Activated T-cell treated with anti-CD3 and anti-CD28 coated beads, Interleukin-2, amount 50 U/mL, for 24 hours (primary cell): ENCODE data around the gene TOGARAM2.
A peak's percentile ranks its signal among the peaks of the same experiment; 100 is the strongest.

Experiments used
- DNase-seq: peaks from one replicate; pipeline ENCODE4 v3.0.0-alpha.2; 2020
- H3K27ac Mint-ChIP-seq: 2 replicates; pipeline ENCODE4 v1.8.0; 2020; ENCODE audit warnings: mild to moderate bottlenecking, mixed read lengths
- H3K27me3 Mint-ChIP-seq: 2 replicates; pipeline ENCODE4 v1.8.0; 2020; ENCODE audit warnings: mixed read lengths
- H3K36me3 Mint-ChIP-seq: 2 replicates; pipeline ENCODE4 v1.8.0; 2020; ENCODE audit warnings: low read depth, mixed read lengths
- H3K4me1 Mint-ChIP-seq: 2 replicates; pipeline ENCODE4 v1.8.0; 2020; ENCODE audit warnings: low read depth, mixed read lengths
- H3K4me3 Mint-ChIP-seq: 2 replicates; pipeline ENCODE4 v1.8.0; 2020; ENCODE audit warnings: mild to moderate bottlenecking, moderate library complexity, mixed read lengths
- H3K9me3 Mint-ChIP-seq: 2 replicates; pipeline ENCODE4 v1.8.0; 2020; ENCODE audit warnings: mixed read lengths

Gene TOGARAM2

GRCh38 chr2:29015701-29016470, 34.8 kb downstream of the TOGARAM2 start:
- DNase-seq, result no peak
- no peaks in the 10 kb centered on the region for H3K36me3 Mint-ChIP-seq

GRCh38 chr2:29016504-29016903, 35.4 kb downstream of the TOGARAM2 start:
- Mint-ChIP-seq H3K27me3 (no peaks in the 10 kb centered on the region), H3K4me3 (no peak overlapping the region), H3K4me1 (peaks cover 72% of the 10 kb centered on the region), H3K9me3 (no peaks in the 10 kb centered on the region), H3K36me3 (no peaks in the 10 kb centered on the region), H3K27ac (peak overlapping the region; percentile 34)
- DNase-seq, result no peak

More at GRCh38 chr2:29015701-29016470, 34.8 kb downstream of the TOGARAM2 start:
- Mint-ChIP-seq H3K9me3 (no peaks in the 10 kb centered on the region), H3K27me3 (no peaks in the 10 kb centered on the region), H3K27ac (peak overlapping the region; percentile 97), H3K4me3 (peak overlapping the region; percentile 78), H3K4me1 (peaks cover 78% of the 10 kb centered on the region)

GRCh38 chr2:29017716-29018435, 36.8 kb downstream of the TOGARAM2 start:
- Mint-ChIP-seq H3K4me3 (no peak overlapping the region), H3K4me1 (peaks cover 58% of the 10 kb centered on the region), H3K9me3 (no peaks in the 10 kb centered on the region), H3K27ac (peak overlapping the region; percentile 88), H3K27me3 (no peaks in the 10 kb centered on the region), H3K36me3 (no peaks in the 10 kb centered on the region)
- DNase-seq, result no peak

GRCh38 chr2:29021886-29022285, 40.8 kb downstream of the TOGARAM2 start:
- H3K4me1 Mint-ChIP-seq, result peaks cover 18% of the 10 kb centered on the region
- H3K36me3 Mint-ChIP-seq, result no peaks in the 10 kb centered on the region
- no peak overlapping the region for H3K27ac Mint-ChIP-seq
- H3K9me3 Mint-ChIP-seq, result no peaks in the 10 kb centered on the region
- H3K4me3 Mint-ChIP-seq, result no peak overlapping the region
- H3K27me3 Mint-ChIP-seq, result no peaks in the 10 kb centered on the region
- DNase-seq, result no peak

GRCh38 chr2:29022679-29023078, 41.6 kb downstream of the TOGARAM2 start:
- Mint-ChIP-seq H3K4me3 (no peak overlapping the region), H3K9me3 (no peaks in the 10 kb centered on the region), H3K4me1 (peaks cover 16% of the 10 kb centered on the region), H3K27ac (no peak overlapping the region), H3K27me3 (no peaks in the 10 kb centered on the region), H3K36me3 (no peaks in the 10 kb centered on the region)
- DNase-seq, result no peak

GRCh38 chr2:29023188-29023587, 42.1 kb downstream of the TOGARAM2 start:
- no peak for DNase-seq
- Mint-ChIP-seq H3K4me1 (peaks cover 12% of the 10 kb centered on the region), H3K27me3 (no peaks in the 10 kb centered on the region), H3K27ac (no peak overlapping the region), H3K4me3 (no peak overlapping the region), H3K36me3 (no peaks in the 10 kb centered on the region), H3K9me3 (no peaks in the 10 kb centered on the region)

GRCh38 chr2:29024882-29025430, 43.9 kb downstream of the TOGARAM2 start:
- H3K36me3 Mint-ChIP-seq, result no peaks in the 10 kb centered on the region
- no peaks in the 10 kb centered on the region for H3K27me3 Mint-ChIP-seq
- H3K27ac Mint-ChIP-seq, result no peak overlapping the region

GRCh38 chr2:29025711-29026110, 44.6 kb downstream of the TOGARAM2 start:
- H3K9me3 Mint-ChIP-seq, result no peaks in the 10 kb centered on the region
- no peaks in the 10 kb centered on the region for H3K36me3 Mint-ChIP-seq
- no peak overlapping the region for H3K4me3 Mint-ChIP-seq
- H3K4me1 Mint-ChIP-seq, result no peaks in the 10 kb centered on the region
- H3K27ac Mint-ChIP-seq, result no peak overlapping the region
- no peak for DNase-seq
- no peaks in the 10 kb centered on the region for H3K27me3 Mint-ChIP-seq

More at GRCh38 chr2:29024882-29025430, 43.9 kb downstream of the TOGARAM2 start:
- DNase-seq, result no peak
- no peak overlapping the region for H3K4me3 Mint-ChIP-seq
- H3K9me3 Mint-ChIP-seq, result no peaks in the 10 kb centered on the region
- H3K4me1 Mint-ChIP-seq, result no peaks in the 10 kb centered on the region

- Mint-ChIP-seq H3K27ac (no peak overlapping the region), H3K9me3 (no peaks in the 10 kb centered on the region), H3K36me3 (no peaks in the 10 kb centered on the region), H3K27me3 (no peaks in the 10 kb centered on the region), H3K4me1 (peaks cover 5% of the 10 kb centered on the region), H3K4me3 (no peak overlapping the region)
- DNase-seq, result no peak
These were observed 49.9 kb downstream of the TOGARAM2 start for GRCh38 chr2:29031046-29031445.

GRCh38 chr2:29032189-29032588, 51.1 kb downstream of the TOGARAM2 start:
- Mint-ChIP-seq H3K27me3 (no peaks in the 10 kb centered on the region), H3K27ac (no peak overlapping the region), H3K36me3 (peaks cover 4% of the 10 kb centered on the region), H3K4me3 (no peak overlapping the region), H3K4me1 (peaks cover 5% of the 10 kb centered on the region), H3K9me3 (no peaks in the 10 kb centered on the region)
- DNase-seq, result no peak

- H3K27me3 Mint-ChIP-seq, result no peaks in the 10 kb centered on the region
- DNase-seq, result no peak
- no peak overlapping the region for H3K4me3 Mint-ChIP-seq
- H3K27ac Mint-ChIP-seq, result no peak overlapping the region
- peaks cover 4% of the 10 kb centered on the region for H3K36me3 Mint-ChIP-seq
- no peaks in the 10 kb centered on the region for H3K9me3 Mint-ChIP-seq
- peaks cover 5% of the 10 kb centered on the region for H3K4me1 Mint-ChIP-seq
These were observed 52.1 kb downstream of the TOGARAM2 start for GRCh38 chr2:29033172-29033571.

- H3K4me3 Mint-ChIP-seq, result no peak overlapping the region
- H3K27ac Mint-ChIP-seq, result no peak overlapping the region
- peaks cover 5% of the 10 kb centered on the region for H3K4me1 Mint-ChIP-seq
- no peaks in the 10 kb centered on the region for H3K9me3 Mint-ChIP-seq
- no peak for DNase-seq
- H3K36me3 Mint-ChIP-seq, result peaks cover 4% of the 10 kb centered on the region
- no peaks in the 10 kb centered on the region for H3K27me3 Mint-ChIP-seq
These were observed 52.6 kb downstream of the TOGARAM2 start for GRCh38 chr2:29033656-29034055.

GRCh38 chr2:29035016-29035745, 54.1 kb downstream of the TOGARAM2 start:
- H3K27ac Mint-ChIP-seq, result no peak overlapping the region
- H3K4me3 Mint-ChIP-seq, result no peak overlapping the region
- DNase-seq, result no peak
- H3K9me3 Mint-ChIP-seq, result no peaks in the 10 kb centered on the region
- peaks cover 4% of the 10 kb centered on the region for H3K36me3 Mint-ChIP-seq
- H3K4me1 Mint-ChIP-seq, result peaks cover 5% of the 10 kb centered on the region
- H3K27me3 Mint-ChIP-seq, result no peaks in the 10 kb centered on the region

GRCh38 chr2:29039718-29040480, 58.8 kb downstream of the TOGARAM2 start:
- H3K4me1 Mint-ChIP-seq, result peaks cover 2% of the 10 kb centered on the region
- no peak for DNase-seq
- peaks cover 4% of the 10 kb centered on the region for H3K36me3 Mint-ChIP-seq
- H3K9me3 Mint-ChIP-seq, result no peaks in the 10 kb centered on the region
- H3K27me3 Mint-ChIP-seq, result no peaks in the 10 kb centered on the region
- no peak overlapping the region for H3K27ac Mint-ChIP-seq
- H3K4me3 Mint-ChIP-seq, result no peak overlapping the region
